ENCODE results near the gene ITIH2.

ITIH2 gene

GRCh38 chr10:7750222-7750621 is 47.1 kb downstream of the ITIH2 start:
- no peak overlapping the region for H3K4me3 ChIP-seq (ENCODE audit: low read depth, low read length)
- no peaks in the 10 kb centered on the region for H3K27me3 ChIP-seq (replicated peaks)
- in situ Hi-C loops (cut with HindIII; ENCODE audit: low pct_ligation_motif_present, low sequenced_read_pairs) = no loop called here
- H3K36me3 ChIP-seq (replicated peaks) = peaks cover 28% of the 10 kb centered on the region
- no peak for TF ChIP-seq CTCF (IDR thresholded peaks at IDR 0.05; ENCODE audit: low read depth, low read length, missing control alignments)
- no peak for DNase-seq
- no peak overlapping the region for H3K27ac ChIP-seq

GRCh38 chr10:7752251-7752650 is 49.1 kb downstream of the ITIH2 start:
- in situ Hi-C loops (cut with HindIII; ENCODE audit: low pct_ligation_motif_present, low sequenced_read_pairs) = no loop called here
- no peak for DNase-seq
- H3K4me3 ChIP-seq (ENCODE audit: low read depth, low read length) = no peak overlapping the region
- no peak overlapping the region for H3K27ac ChIP-seq
- peaks cover 42% of the 10 kb centered on the region for H3K36me3 ChIP-seq (replicated peaks)
- no peak for TF ChIP-seq CTCF (IDR thresholded peaks at IDR 0.05; ENCODE audit: low read depth, low read length, missing control alignments)
- no peaks in the 10 kb centered on the region for H3K27me3 ChIP-seq (replicated peaks)

GRCh38 chr10:7755103-7755502 is 52.0 kb downstream of the ITIH2 start:
- TF ChIP-seq CTCF (IDR thresholded peaks at IDR 0.05; ENCODE audit: low read depth, low read length, missing control alignments) = no peak
- DNase-seq = no peak
- Histone ChIP-seq H3K27ac (no peak overlapping the region), H3K4me3 (ENCODE audit: low read depth, low read length) (no peak overlapping the region), H3K36me3 (replicated peaks) (peaks cover 54% of the 10 kb centered on the region), H3K27me3 (replicated peaks) (no peaks in the 10 kb centered on the region)
- in situ Hi-C loops (cut with HindIII; ENCODE audit: low pct_ligation_motif_present, low sequenced_read_pairs) = no loop called here

GRCh38 chr10:7756360-7756992 is 53.4 kb downstream of the ITIH2 start:
- Histone ChIP-seq H3K27me3 (replicated peaks) (no peaks in the 10 kb centered on the region), H3K4me3 (ENCODE audit: low read depth, low read length) (no peak overlapping the region), H3K27ac (no peak overlapping the region), H3K36me3 (replicated peaks) (peaks cover 64% of the 10 kb centered on the region)
- peak; percentile 81 for TF ChIP-seq CTCF (IDR thresholded peaks at IDR 0.05; ENCODE audit: low read depth, low read length, missing control alignments)
- DNase-seq = peak; percentile 11
- in situ Hi-C loops (cut with HindIII; ENCODE audit: low pct_ligation_motif_present, low sequenced_read_pairs) = no loop called here

- no peaks in the 10 kb centered on the region for H3K27me3 ChIP-seq (replicated peaks)
- no peak overlapping the region for H3K4me3 ChIP-seq (ENCODE audit: low read depth, low read length)
- in situ Hi-C loops (cut with HindIII; ENCODE audit: low pct_ligation_motif_present, low sequenced_read_pairs) = no loop called here
- no peak overlapping the region for H3K27ac ChIP-seq
- DNase-seq = no peak
- H3K36me3 ChIP-seq (replicated peaks) = peaks cover 58% of the 10 kb centered on the region
- TF ChIP-seq CTCF (IDR thresholded peaks at IDR 0.05; ENCODE audit: low read depth, low read length, missing control alignments) = no peak
Measured at GRCh38 chr10:7763929-7764328, 60.8 kb downstream of the ITIH2 start.

GRCh38 chr10:7766241-7766640 is 63.1 kb downstream of the ITIH2 start:
- in situ Hi-C loops (cut with HindIII; ENCODE audit: low pct_ligation_motif_present, low sequenced_read_pairs) = no loop called here

More at GRCh38 chr10:7766241-7766640, 63.1 kb downstream of the ITIH2 start:
- peaks cover 47% of the 10 kb centered on the region for H3K36me3 ChIP-seq (replicated peaks)
- TF ChIP-seq CTCF (IDR thresholded peaks at IDR 0.05; ENCODE audit: low read depth, low read length, missing control alignments) = no peak
- H3K27ac ChIP-seq = no peak overlapping the region
- no peak overlapping the region for H3K4me3 ChIP-seq (ENCODE audit: low read depth, low read length)
- H3K27me3 ChIP-seq (replicated peaks) = no peaks in the 10 kb centered on the region
- no peak for DNase-seq
